KBM-7 (cell line): Measurements from ENCODE around the gene PAK1.

Experiments used
- DNase-seq: peaks from one replicate; pipeline ENCODE4 v3.0.0-alpha.2; 2015
- in situ Hi-C: fragments of 300-500 bp; cut with MboI; formaldehyde crosslinking; loops from 2 replicates; pipeline ENCODE4 v1.14.3; 2020; ENCODE audit warnings: low sequenced_read_pairs, low pct_unique_long_range_greater_than_20kb, mixed read lengths

The PAK1 gene

GRCh38 chr11:77442394-77443053, 31.4 kb downstream of the PAK1 start:
- in situ Hi-C loops: no loop called here
- no peak for DNase-seq

GRCh38 chr11:77441426-77441825, 32.5 kb downstream of the PAK1 start:
- in situ Hi-C loops: no loop called here
- DNase-seq: no peak

- DNase-seq: no peak
- in situ Hi-C loops: no loop called here
Observed at GRCh38 chr11:77440678-77441077, 33.2 kb downstream of the PAK1 start.

- no peak for DNase-seq
- in situ Hi-C loops: no loop called here
Observed at GRCh38 chr11:77438487-77438886, 35.4 kb downstream of the PAK1 start.

- in situ Hi-C loops: no loop called here
- DNase-seq: no peak
Observed at GRCh38 chr11:77436969-77437368, 36.9 kb downstream of the PAK1 start.

- no peak for DNase-seq
- in situ Hi-C loops: no loop called here
Observed at GRCh38 chr11:77436506-77436905, 37.4 kb downstream of the PAK1 start.

GRCh38 chr11:77435972-77436371, 37.9 kb downstream of the PAK1 start:
- in situ Hi-C loops: no loop called here

GRCh38 chr11:77431813-77432212, 42.1 kb downstream of the PAK1 start:
- DNase-seq: no peak
- in situ Hi-C loops: no loop called here

More at GRCh38 chr11:77435972-77436371, 37.9 kb downstream of the PAK1 start:
- no peak for DNase-seq

GRCh38 chr11:77428598-77428997, 45.3 kb downstream of the PAK1 start:
- in situ Hi-C loops: no loop called here
- DNase-seq: no peak

GRCh38 chr11:77425346-77425745, 48.5 kb downstream of the PAK1 start:
- DNase-seq: no peak
- in situ Hi-C loops: no loop called here

GRCh38 chr11:77424644-77425043, 49.2 kb downstream of the PAK1 start:
- in situ Hi-C loops: no loop called here
- no peak for DNase-seq

- in situ Hi-C loops: no loop called here
- no peak for DNase-seq
Observed at GRCh38 chr11:77423624-77424023, 50.3 kb downstream of the PAK1 start.

- in situ Hi-C loops: no loop called here
- DNase-seq: no peak
Observed at GRCh38 chr11:77422687-77423086, 51.2 kb downstream of the PAK1 start.

GRCh38 chr11:77421041-77421723, 52.7 kb downstream of the PAK1 start:
- no peak for DNase-seq
- in situ Hi-C loops: no loop called here

- no peak for DNase-seq
- in situ Hi-C loops: no loop called here
Observed at GRCh38 chr11:77418971-77419597, 54.8 kb downstream of the PAK1 start.

GRCh38 chr11:77418155-77418970, 55.5 kb downstream of the PAK1 start:
- in situ Hi-C loops: no loop called here
- peak; percentile 32 for DNase-seq

- DNase-seq: no peak
- in situ Hi-C loops: no loop called here
Observed at GRCh38 chr11:77416357-77416756, 57.5 kb downstream of the PAK1 start.

- DNase-seq: no peak
- in situ Hi-C loops: no loop called here
Observed at GRCh38 chr11:77413850-77414460, 59.9 kb downstream of the PAK1 start.

- DNase-seq: no peak
- in situ Hi-C loops: no loop called here
Observed at GRCh38 chr11:77412814-77413213, 61.1 kb downstream of the PAK1 start.
